ENCODE data around the gene NHEJ1. TPM values are rescaled to one million over a fixed set of nuclear protein-coding genes. Genes with fewer than 3 reads are reported as not detected.

Gene NHEJ1
- total RNA-seq, 6 donors from 2014 or later, result 7.9 to 26.2 (median 14.3) TPM

- DNase-seq (no peak), ATAC-seq (ENCODE audit: low FRiP score in 2 of 2) (no peak)
- Histone ChIP-seq H3K4me1 (peaks cover 4 to 9% (median 5%) of the 10 kb centered on the region in 4 donors), H3K36me3 (no peaks in the 10 kb centered on the region), H3K27me3 (no peaks in the 10 kb centered on the region), H3K4me3 (no peak overlapping the region), H3K27ac (no peak overlapping the region), H3K9me3 (no peaks in the 10 kb centered on the region)
- TF ChIP-seq EP300 (IDR thresholded peaks at IDR 0.05), result no peak
- TF ChIP-seq POLR2A (IDR thresholded peaks at IDR 0.05), result no peak
- no peak for TF ChIP-seq POLR2AphosphoS5 (IDR thresholded peaks at IDR 0.05)
- no peak for TF ChIP-seq CTCF (IDR thresholded peaks at IDR 0.05)
- 67 to 83% methylated on average over 4 of the region's 4 CpGs for WGBS, 2 donors
These were observed 69.9 kb downstream of the NHEJ1 start for GRCh38 chr2:219090436-219091299.

GRCh38 chr2:219089330-219089729 lies 71.3 kb downstream of the NHEJ1 start:
- ATAC-seq (ENCODE audit: low FRiP score in 2 of 2), result no peak
- H3K36me3 ChIP-seq, result no peaks in the 10 kb centered on the region
- H3K4me1 ChIP-seq, result peaks cover 0 to 5% (median 3%) of the 10 kb centered on the region in 4 donors
- TF ChIP-seq CTCF (IDR thresholded peaks at IDR 0.05), result no peak
- TF ChIP-seq POLR2A (IDR thresholded peaks at IDR 0.05), result no peak
- no peak for TF ChIP-seq EP300 (IDR thresholded peaks at IDR 0.05)
- TF ChIP-seq POLR2AphosphoS5 (IDR thresholded peaks at IDR 0.05), result no peak
- no peak for DNase-seq
- 96% methylated on average over 4 of the region's 4 CpGs for WGBS, 2 donors
- no peak overlapping the region for H3K27ac ChIP-seq
- H3K9me3 ChIP-seq, result no peaks in the 10 kb centered on the region
- H3K4me3 ChIP-seq, result no peak overlapping the region
- H3K27me3 ChIP-seq, result no peaks in the 10 kb centered on the region

- TF ChIP-seq EP300 (IDR thresholded peaks at IDR 0.05), result no peak
- TF ChIP-seq POLR2AphosphoS5 (IDR thresholded peaks at IDR 0.05), result no peak
- WGBS, 2 donors, result 94 to 96% methylated on average over 1 of the region's 1 CpG
- no peak overlapping the region for H3K4me3 ChIP-seq
- DNase-seq, result no peak
- H3K36me3 ChIP-seq, result no peaks in the 10 kb centered on the region
- no peaks in the 10 kb centered on the region for H3K27me3 ChIP-seq
- no peak overlapping the region for H3K27ac ChIP-seq
- no peak for ATAC-seq (ENCODE audit: low FRiP score in 2 of 2)
- no peaks in the 10 kb centered on the region for H3K9me3 ChIP-seq
- H3K4me1 ChIP-seq, result peaks cover 0 to 5% (median 2%) of the 10 kb centered on the region in 4 donors
These were observed 72.8 kb downstream of the NHEJ1 start for GRCh38 chr2:219087848-219088247.

GRCh38 chr2:219087361-219087760 lies 73.3 kb downstream of the NHEJ1 start:
- 87 to 96% methylated on average over 5 of the region's 5 CpGs for WGBS, 2 donors
- ATAC-seq (ENCODE audit: low FRiP score in 2 of 2) (no peak), DNase-seq (no peak)
- Histone ChIP-seq H3K9me3 (no peaks in the 10 kb centered on the region), H3K27ac (no peak overlapping the region), H3K4me1 (peaks cover 0 to 8% (median 5%) of the 10 kb centered on the region in 4 donors), H3K36me3 (no peaks in the 10 kb centered on the region), H3K27me3 (no peaks in the 10 kb centered on the region), H3K4me3 (no peak overlapping the region)
- TF ChIP-seq EP300 (IDR thresholded peaks at IDR 0.05), result no peak
- no peak for TF ChIP-seq CTCF (IDR thresholded peaks at IDR 0.05)
- no peak for TF ChIP-seq POLR2AphosphoS5 (IDR thresholded peaks at IDR 0.05)
- no peak for TF ChIP-seq POLR2A (IDR thresholded peaks at IDR 0.05)

GRCh38 chr2:219086196-219086595 lies 74.4 kb downstream of the NHEJ1 start:
- ATAC-seq (ENCODE audit: low FRiP score in 2 of 2), result no peak
- Histone ChIP-seq H3K27me3 (no peaks in the 10 kb centered on the region), H3K27ac (no peak overlapping the region), H3K36me3 (no peaks in the 10 kb centered on the region), H3K4me3 (no peak overlapping the region), H3K9me3 (no peaks in the 10 kb centered on the region), H3K4me1 (peaks cover 0 to 17% (median 12%) of the 10 kb centered on the region in 4 donors)
- TF ChIP-seq CTCF (IDR thresholded peaks at IDR 0.05), result no peak
- TF ChIP-seq POLR2A (IDR thresholded peaks at IDR 0.05), result no peak
- TF ChIP-seq EP300 (IDR thresholded peaks at IDR 0.05), result no peak
- no peak for TF ChIP-seq POLR2AphosphoS5 (IDR thresholded peaks at IDR 0.05)
- DNase-seq, result no peak
